ENCODE results near the gene FAM168A.

- TF ChIP-seq CTCF (conservative IDR thresholded peaks at IDR 0.05 in 1 of 2, IDR thresholded peaks at IDR 0.05 in 1 of 2; ENCODE audit: extremely low read depth in 1 of 2, insufficient read depth in 1 of 2, low read depth in 1 of 2, low read length in 2 of 2) = no peak
- no peak for TF ChIP-seq EZH2 (IDR thresholded peaks at IDR 0.05; ENCODE audit: borderline replicate concordance, low read length)
Observed at GRCh38 chr11:73577496-73577917, 20.4 kb downstream of the FAM168A start.

Measured in mammary epithelial cell (primary cell).